Pulmonary artery endothelial cell (primary cell): Measurements from ENCODE around the gene ARL6. TPM values are rescaled to one million over a fixed set of nuclear protein-coding genes. Genes with fewer than 3 reads are reported as not detected.
"Not testable (repeated sequence)": the region's sequence is repeated elsewhere in the genome, so short reads cannot be mapped to it uniquely, and the experiment has no call there.

Experiments used
- DNase-seq: peaks from one replicate; pipeline ENCODE4 v3.0.0-alpha.2; 2011; ENCODE audit warnings: low read depth, low spot score
- total RNA-seq: library from RNA; depleted of rRNA; stranded (reverse); fragments of >200 nt; gene quantifications from 2 replicates; pipeline ENCODE4 v1.2.3, GENCODE V29; 2014

The ARL6 gene
- total RNA-seq, 1 donor from 2014 or later = 7.0 TPM

DNA sequence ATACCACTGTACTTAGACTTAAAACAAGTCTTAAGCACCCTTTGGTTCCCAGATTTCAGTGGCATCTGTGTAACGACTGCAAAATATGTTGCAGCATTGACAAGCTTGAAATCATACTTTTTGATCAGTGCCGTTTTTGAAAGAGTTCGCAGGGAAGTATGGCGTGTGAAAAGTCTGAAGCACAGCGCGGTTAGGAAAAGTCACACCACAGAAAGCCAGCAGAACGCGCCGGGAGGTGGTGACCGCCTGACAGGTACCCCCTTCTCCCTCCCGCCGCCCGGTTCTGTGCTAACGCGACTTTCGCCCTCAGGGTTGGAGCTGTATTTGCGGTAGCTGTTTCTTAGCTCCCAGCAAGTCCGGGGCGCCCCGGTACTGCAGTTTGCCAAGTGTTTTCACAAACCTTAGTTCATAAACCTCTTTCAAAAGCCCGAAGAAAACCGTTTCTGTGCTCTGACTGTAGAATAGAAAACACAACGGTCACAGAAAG lies 56.8 kb downstream of the ARL6 start:
- DNase-seq = no peak

DNA sequence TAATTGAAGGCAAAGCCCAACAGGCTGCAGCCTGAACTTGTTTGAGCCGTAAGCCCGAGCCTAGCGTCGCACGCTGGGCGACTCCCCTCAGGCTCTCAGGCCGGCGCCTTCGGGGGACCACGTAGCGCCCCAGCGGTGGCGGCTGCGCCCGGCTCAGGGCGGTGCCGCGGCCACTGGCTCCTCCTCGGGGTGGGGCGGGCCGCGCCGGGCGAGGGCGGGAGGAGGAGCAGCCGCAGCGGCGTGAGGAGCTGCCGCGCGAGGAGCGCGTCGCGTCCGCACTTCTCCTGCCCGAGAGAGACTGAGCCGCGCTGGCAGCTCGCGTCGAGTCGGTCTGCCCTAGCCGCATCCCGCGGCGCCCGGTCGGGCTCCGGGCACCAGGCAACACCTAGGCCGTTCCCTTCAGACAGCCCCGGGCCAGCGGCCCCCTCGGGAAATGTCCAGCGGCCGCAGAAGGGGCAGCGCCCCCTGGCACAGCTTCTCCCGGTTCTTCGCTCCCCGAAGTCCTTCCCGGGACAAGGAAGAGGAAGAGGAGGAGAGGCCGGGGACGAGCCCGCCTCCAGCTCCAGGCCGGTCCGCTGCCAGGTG lies 57.3 kb downstream of the ARL6 start, which contains the start of gene CRYBG3:
Gene CRYBG3 (plus strand): TSS at position 238 of the 585 bp plus-strand sequence. CDS start 196 bp downstream, at position 434.
- peak; percentile 41 for DNase-seq

DNA sequence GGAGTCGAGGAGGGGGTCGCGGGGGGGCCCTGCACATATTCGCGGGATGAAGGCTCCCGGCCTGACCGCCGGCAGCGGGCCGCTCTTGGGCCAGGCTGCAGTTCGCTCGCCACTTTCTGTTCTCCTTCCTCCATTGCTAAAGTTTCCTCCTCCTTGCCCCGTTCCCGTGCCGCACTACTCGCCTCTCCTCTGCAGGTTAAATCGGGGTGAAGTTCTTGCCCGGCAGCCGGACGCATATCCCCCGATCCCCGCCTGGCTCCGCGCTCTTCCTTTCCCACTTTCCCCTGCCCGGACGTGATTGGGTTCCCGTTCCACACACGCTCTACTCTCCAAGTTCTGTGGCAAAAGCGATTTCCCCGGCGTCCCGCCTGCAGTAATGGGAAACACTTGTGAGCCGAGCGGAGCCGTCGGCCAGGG lies 57.8 kb downstream of the ARL6 start:
- DNase-seq = no peak

DNA sequence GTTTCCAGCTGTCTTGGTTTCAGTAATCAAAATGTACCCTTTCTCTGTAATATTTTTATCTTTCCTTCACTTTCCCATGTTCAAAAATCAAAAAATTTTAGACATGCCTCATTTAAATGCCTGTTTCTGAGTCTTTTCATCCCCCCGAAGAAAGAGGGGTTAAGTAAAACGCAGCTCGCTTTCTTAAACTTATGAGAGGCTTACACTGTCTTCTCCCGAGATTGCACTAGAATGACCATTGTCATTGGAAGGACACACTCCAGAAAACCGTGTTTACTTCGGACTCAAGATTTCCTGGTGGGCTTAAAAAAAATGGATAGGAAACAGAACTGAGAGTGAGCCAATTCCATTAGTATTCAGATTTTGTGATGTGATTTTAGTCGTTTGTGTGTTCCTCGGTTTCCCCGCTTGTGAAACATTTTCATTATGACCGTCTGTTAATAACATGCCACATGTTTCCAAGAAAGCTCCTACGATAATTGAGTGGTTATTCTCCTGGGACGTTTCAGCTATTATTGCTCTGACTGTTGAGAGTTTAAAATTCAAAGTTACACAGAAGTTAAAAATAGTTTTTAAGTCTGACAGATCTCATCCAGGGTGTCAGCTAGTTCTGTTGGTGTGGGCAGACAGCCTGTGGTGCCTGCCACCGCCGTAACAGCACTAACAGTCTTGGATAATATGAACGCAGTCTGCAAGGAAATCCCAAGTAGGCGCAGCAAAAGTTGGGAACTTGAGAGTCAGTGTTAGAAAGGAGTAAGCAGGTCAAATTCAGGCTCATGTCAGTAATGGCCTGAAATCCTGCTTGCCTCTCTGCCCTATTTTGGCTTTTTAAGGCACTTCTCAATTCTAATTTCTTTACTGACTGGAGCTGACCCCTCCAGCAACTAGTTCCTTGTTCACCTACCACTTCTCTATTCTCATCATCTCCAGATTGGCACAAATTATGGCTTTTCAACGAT lies 58.8 kb downstream of the ARL6 start:
- DNase-seq = no peak

DNA sequence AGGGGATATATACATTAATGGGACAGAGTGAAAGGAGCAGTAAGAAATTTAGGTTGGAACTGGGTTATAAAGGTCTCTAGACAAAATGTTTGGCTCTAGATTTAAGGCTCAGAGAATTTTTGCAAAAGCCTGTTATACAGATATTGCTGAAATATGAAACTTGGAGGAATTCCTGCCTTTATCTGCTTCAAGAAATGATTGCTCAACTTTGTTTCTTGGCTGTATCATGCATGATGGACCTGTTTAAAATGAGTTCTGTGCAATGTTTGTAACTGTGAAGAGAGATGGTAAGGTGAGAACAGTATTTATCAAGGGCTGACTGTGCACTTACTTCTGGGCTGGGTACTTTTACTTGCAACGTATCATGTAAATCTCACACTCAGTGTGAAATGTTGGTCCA lies 60.5 kb downstream of the ARL6 start:
- no peak for DNase-seq

- no peak for DNase-seq
These were observed 63.3 kb downstream of the ARL6 start for GRCh38 chr3:97827741-97828471.

DNA sequence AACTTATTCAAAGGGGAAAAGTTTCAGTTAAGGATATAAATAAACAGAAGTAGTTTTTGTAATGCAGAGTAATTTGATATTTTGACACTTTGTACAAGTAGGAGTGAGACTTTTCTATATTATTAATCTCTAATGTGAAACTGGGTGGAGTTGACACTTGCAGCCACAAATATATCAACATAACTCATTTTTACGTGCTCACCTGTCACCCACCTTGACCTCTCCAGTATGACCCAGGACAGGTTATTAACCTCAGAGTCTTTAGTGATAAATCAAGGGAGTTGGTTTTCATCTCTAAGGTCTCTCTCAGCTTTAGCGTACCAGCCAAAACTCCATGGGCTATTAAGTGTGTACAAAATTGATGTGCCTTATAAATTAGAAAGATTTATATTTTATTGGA lies 64.6 kb downstream of the ARL6 start:
- DNase-seq = no peak

DNA sequence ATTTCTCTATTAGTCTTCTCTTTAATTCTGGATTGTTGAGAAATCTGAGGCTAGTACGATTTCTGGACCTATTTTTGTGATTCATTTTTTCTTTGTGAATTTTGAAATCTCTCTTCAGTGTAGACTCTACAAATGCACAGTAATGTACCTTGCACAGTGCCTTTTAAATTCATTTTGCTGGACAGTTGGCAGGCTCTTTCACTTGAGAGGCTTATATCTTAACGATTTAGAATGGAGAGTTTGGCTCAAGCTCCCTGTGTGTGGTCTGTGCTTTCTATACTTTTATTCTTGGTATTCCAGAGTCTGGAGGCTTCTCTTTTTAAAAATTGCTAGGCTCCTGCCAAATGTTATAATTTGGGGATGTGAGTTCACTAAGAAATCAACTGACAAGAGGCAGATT lies 66.1 kb downstream of the ARL6 start:
- DNase-seq = no peak

- DNase-seq = no peak
These were observed 66.6 kb downstream of the ARL6 start for GRCh38 chr3:97831140-97831539.

GRCh38 chr3:97833184-97833583 lies 68.6 kb downstream of the ARL6 start:
- not testable (repeated sequence) for DNase-seq

- no peak for DNase-seq
These were observed 71.2 kb downstream of the ARL6 start for GRCh38 chr3:97835761-97836160.

DNA sequence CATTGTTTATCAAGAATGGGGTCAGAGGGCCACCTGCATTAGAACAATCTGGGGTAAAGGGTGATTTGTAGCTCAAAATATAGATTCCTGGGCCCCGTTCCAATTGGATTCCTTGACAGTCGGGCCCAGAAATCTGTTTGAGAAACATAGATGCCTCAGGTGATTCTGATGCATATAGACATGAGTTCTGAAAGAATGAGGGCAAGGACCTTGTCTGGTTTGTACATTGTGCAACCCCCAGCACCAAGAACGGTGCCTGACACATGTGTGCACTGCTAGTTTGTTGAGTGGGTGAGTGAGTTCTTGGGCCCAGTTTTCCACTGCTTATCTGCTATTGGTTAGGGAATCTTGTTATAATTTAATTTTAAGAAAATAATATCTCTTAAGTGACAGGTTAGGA lies 73.8 kb downstream of the ARL6 start:
- no peak for DNase-seq

GRCh38 chr3:97839944-97840343 lies 75.4 kb downstream of the ARL6 start:
- no peak for DNase-seq

GRCh38 chr3:97841304-97841703 lies 76.7 kb downstream of the ARL6 start:
- DNase-seq = no peak

DNA sequence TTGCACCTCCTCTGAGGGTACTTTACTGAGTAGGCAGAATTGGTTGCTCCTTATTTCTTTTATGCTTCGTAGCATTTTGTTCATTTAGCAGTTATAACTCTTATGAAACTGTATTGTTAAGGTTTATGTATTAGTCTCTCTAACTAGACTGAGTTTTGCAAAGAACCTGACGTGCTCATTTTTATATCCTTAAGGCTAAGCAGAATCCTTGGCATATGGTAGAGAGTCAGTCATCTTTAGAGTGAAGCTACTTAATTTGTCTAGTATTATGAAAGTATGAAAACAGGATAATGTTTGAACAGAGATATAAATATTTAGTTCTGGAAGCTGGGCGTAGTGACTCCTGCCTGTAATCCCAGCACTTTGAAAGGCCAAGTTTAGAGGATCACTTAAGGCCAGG lies 77.4 kb downstream of the ARL6 start:
- DNase-seq = no peak

GRCh38 chr3:97848779-97849178 lies 84.2 kb downstream of the ARL6 start:
- DNase-seq = no peak

Other genes with a start within 250 kb of the ARL6 start
- 21.3 and 32.8 TPM in 2 replicates for gene CRYBG3, start 57.3 kb downstream of the ARL6 start, total RNA-seq
- 27.4 and 33.6 TPM in 2 replicates for gene RIOX2, start 207.7 kb downstream of the ARL6 start, total RNA-seq